SK-N-SH treated with all-trans-retinoic acid at 6 μM for 48 hours (cell line): ENCODE data around the gene STAC2.

Experiments
- ATAC-seq: fragments of 200-7000 bp; cut with Tn5 transposase; 3 replicates; pipeline ENCODE4 v1.9.1; 2020; ENCODE audit warnings: mild to moderate bottlenecking, moderate library complexity
- ARNTL ChIP-seq: fragments of 450-650 bp; formaldehyde crosslinking; IDR thresholded peaks from 2 replicates; pipeline ENCODE4 v1.5.0; 2020; ENCODE audit warnings: low read depth, mild to moderate bottlenecking, moderate library complexity, borderline replicate concordance
- BACH2 ChIP-seq: fragments of 250-450 bp; sonication (Bioruptor Pico); IDR thresholded peaks from 2 replicates; pipeline ENCODE4 v1.9.0; 2021; ENCODE audit warnings: mild to moderate bottlenecking, borderline replicate concordance
- CSDC2 ChIP-seq: fragments of 250-450 bp; sonication (Bioruptor Pico); IDR thresholded peaks from 2 replicates; pipeline ENCODE4 v1.5.0; 2020; ENCODE audit warnings: mild to moderate bottlenecking, moderate library complexity
- ESRRG ChIP-seq: fragments of 250-450 bp; sonication (Bioruptor Pico); IDR thresholded peaks from 2 replicates; pipeline ENCODE4 v1.6.1; 2021; ENCODE audit warnings: mild to moderate bottlenecking
- GLIS3 ChIP-seq: fragments of 250-450 bp; sonication (Bioruptor Pico); IDR thresholded peaks from 2 replicates; pipeline ENCODE4 v1.5.0; 2020; ENCODE audit warnings: mild to moderate bottlenecking, moderate library complexity
- OSR1 ChIP-seq: fragments of 250-450 bp; sonication (Bioruptor Pico); IDR thresholded peaks from 2 replicates; pipeline ENCODE4 v1.8.0; 2022; ENCODE audit warnings: moderate library complexity, mild to moderate bottlenecking, inconsistent platforms
- PPARA ChIP-seq: fragments of 250-450 bp; sonication (Bioruptor Pico); IDR thresholded peaks from 2 replicates; pipeline ENCODE4 v1.5.0; 2020; ENCODE audit warnings: mild to moderate bottlenecking, borderline replicate concordance
- SNAI2 ChIP-seq: fragments of 250-450 bp; sonication (Bioruptor Pico); IDR thresholded peaks from 2 replicates; pipeline ENCODE4 v1.5.0; 2020; ENCODE audit warnings: mild to moderate bottlenecking, moderate library complexity
- TCF4 ChIP-seq: fragments of 250-450 bp; sonication (Bioruptor Pico); IDR thresholded peaks from 2 replicates; pipeline ENCODE4 v1.8.0; 2021; ENCODE audit warnings: mild to moderate bottlenecking, moderate library complexity, borderline replicate concordance
- TOX ChIP-seq: fragments of 250-450 bp; sonication (Bioruptor Pico); IDR thresholded peaks from 2 replicates; pipeline ENCODE4 v1.8.0; 2021; ENCODE audit warnings: mild to moderate bottlenecking, moderate library complexity, borderline replicate concordance
- ZFP3 ChIP-seq: fragments of 250-450 bp; sonication (Bioruptor Pico); IDR thresholded peaks from 2 replicates; pipeline ENCODE4 v1.5.0; 2020; ENCODE audit warnings: mild to moderate bottlenecking, moderate library complexity
- ZFP30 ChIP-seq: fragments of 450-650 bp; formaldehyde crosslinking; IDR thresholded peaks from 2 replicates; pipeline ENCODE4 v1.5.0; 2022; ENCODE audit warnings: mild to moderate bottlenecking, moderate library complexity
- ZNF565 ChIP-seq: fragments of 450-650 bp; formaldehyde crosslinking; conservative IDR thresholded peaks from 2 replicates; pipeline ENCODE4 v1.5.0; 2020; ENCODE audit warnings: low read depth, mild to moderate bottlenecking, moderate library complexity
- ZNF70 ChIP-seq: fragments of 450-650 bp; formaldehyde crosslinking; IDR thresholded peaks from 2 replicates; pipeline ENCODE4 v1.5.0; 2020; ENCODE audit warnings: mild to moderate bottlenecking, moderate library complexity
- TF ChIP-seq, protein P1 (sequence below): fragments of 250-450 bp; sonication (Bioruptor Pico); IDR thresholded peaks from 2 replicates; pipeline ENCODE4 v1.5.0; 2020; ENCODE audit warnings: mild to moderate bottlenecking, moderate library complexity
- TF ChIP-seq, protein P2 (sequence below): fragments of 250-450 bp; sonication (Bioruptor Pico); IDR thresholded peaks from 2 replicates; pipeline ENCODE4 v1.5.1; 2020; ENCODE audit warnings: low read depth, mild to moderate bottlenecking, moderate library complexity
- TF ChIP-seq, protein P3 (sequence below): fragments of 250-450 bp; sonication (Bioruptor Pico); IDR thresholded peaks from 2 replicates; pipeline ENCODE4 v1.5.1; 2021; ENCODE audit warnings: mild to moderate bottlenecking, moderate library complexity
- TF ChIP-seq, protein P4 (sequence below): fragments of 250-450 bp; sonication (Bioruptor Pico); IDR thresholded peaks from 2 replicates; pipeline ENCODE4 v1.8.0; 2020; ENCODE audit warnings: mild to moderate bottlenecking, moderate library complexity, borderline replicate concordance
- TF ChIP-seq, protein P5 (sequence below): fragments of 250-450 bp; sonication (Bioruptor Pico); IDR thresholded peaks from 2 replicates; pipeline ENCODE4 v1.8.0; 2021; ENCODE audit warnings: low read depth, mild to moderate bottlenecking, moderate library complexity, borderline replicate concordance

Gene STAC2

DNA sequence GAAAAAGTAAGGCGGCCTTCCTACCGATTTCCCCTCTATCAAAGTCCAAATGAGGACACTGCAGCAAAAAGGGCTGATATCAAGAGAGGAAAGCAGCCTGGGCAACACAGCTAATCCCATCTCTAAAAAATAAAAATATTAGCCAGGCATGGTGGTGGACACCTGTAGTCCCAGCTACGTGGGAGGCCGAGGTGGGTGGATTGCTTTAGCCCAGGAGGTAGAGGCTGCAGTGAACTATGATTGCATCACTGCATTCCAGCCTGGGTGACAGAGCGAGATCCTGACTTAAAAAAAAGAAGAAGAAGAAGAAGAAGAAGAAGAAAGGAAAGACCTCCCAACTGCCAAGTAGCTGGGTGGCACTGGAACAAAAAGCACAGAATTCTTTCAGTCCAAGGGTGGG is 42.7 kb downstream of the STAC2 start:
- TF ChIP-seq, protein P1, sequence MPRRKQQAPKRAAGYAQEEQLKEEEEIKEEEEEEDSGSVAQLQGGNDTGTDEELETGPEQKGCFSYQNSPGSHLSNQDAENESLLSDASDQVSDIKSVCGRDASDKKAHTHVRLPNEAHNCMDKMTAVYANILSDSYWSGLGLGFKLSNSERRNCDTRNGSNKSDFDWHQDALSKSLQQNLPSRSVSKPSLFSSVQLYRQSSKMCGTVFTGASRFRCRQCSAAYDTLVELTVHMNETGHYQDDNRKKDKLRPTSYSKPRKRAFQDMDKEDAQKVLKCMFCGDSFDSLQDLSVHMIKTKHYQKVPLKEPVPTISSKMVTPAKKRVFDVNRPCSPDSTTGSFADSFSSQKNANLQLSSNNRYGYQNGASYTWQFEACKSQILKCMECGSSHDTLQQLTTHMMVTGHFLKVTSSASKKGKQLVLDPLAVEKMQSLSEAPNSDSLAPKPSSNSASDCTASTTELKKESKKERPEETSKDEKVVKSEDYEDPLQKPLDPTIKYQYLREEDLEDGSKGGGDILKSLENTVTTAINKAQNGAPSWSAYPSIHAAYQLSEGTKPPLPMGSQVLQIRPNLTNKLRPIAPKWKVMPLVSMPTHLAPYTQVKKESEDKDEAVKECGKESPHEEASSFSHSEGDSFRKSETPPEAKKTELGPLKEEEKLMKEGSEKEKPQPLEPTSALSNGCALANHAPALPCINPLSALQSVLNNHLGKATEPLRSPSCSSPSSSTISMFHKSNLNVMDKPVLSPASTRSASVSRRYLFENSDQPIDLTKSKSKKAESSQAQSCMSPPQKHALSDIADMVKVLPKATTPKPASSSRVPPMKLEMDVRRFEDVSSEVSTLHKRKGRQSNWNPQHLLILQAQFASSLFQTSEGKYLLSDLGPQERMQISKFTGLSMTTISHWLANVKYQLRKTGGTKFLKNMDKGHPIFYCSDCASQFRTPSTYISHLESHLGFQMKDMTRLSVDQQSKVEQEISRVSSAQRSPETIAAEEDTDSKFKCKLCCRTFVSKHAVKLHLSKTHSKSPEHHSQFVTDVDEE (CRISPR knock-in tag): no peak
- TF ChIP-seq TCF4 (CRISPR knock-in tag) (no peak), ZFP30 (CRISPR knock-in tag) (no peak), ZNF70 (CRISPR knock-in tag) (no peak), ZNF565 (CRISPR knock-in tag) (no peak), SNAI2 (CRISPR knock-in tag) (no peak), ZFP3 (CRISPR knock-in tag) (no peak), GLIS3 (CRISPR knock-in tag) (no peak), ARNTL (CRISPR knock-in tag) (no peak), PPARA (no peak), ESRRG (CRISPR knock-in tag) (no peak), BACH2 (CRISPR knock-in tag) (no peak)
- TF ChIP-seq, protein P2, sequence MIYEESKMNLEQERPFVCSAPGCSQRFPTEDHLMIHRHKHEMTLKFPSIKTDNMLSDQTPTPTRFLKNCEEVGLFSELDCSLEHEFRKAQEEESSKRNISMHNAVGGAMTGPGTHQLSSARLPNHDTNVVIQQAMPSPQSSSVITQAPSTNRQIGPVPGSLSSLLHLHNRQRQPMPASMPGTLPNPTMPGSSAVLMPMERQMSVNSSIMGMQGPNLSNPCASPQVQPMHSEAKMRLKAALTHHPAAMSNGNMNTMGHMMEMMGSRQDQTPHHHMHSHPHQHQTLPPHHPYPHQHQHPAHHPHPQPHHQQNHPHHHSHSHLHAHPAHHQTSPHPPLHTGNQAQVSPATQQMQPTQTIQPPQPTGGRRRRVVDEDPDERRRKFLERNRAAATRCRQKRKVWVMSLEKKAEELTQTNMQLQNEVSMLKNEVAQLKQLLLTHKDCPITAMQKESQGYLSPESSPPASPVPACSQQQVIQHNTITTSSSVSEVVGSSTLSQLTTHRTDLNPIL (CRISPR knock-in tag): no peak
- TF ChIP-seq, protein P3, sequence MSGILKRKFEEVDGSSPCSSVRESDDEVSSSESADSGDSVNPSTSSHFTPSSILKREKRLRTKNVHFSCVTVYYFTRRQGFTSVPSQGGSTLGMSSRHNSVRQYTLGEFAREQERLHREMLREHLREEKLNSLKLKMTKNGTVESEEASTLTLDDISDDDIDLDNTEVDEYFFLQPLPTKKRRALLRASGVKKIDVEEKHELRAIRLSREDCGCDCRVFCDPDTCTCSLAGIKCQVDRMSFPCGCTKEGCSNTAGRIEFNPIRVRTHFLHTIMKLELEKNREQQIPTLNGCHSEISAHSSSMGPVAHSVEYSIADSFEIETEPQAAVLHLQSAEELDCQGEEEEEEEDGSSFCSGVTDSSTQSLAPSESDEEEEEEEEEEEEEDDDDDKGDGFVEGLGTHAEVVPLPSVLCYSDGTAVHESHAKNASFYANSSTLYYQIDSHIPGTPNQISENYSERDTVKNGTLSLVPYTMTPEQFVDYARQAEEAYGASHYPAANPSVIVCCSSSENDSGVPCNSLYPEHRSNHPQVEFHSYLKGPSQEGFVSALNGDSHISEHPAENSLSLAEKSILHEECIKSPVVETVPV (CRISPR knock-in tag): no peak
- ATAC-seq: no peak

DNA sequence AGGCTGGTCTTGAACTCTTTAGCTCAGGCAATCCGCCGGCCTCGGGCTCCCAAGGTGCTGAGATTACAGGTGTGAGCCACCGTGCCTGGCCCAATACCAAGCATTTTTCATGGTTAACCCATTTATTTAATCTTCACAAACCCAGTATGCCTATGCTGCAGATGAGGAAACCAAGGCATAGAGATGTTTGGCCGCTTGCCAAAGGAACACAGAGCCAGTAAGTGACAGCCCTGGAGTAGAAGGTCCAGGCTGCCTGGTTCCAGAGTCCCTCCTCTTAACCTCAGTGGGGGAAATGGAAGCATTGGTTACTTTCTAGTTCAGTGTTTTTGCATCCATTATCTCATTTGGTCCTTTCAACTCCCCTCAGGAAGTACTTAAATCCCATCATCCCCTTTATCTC is 44.4 kb downstream of the STAC2 start:
- TF ChIP-seq, protein P2 (CRISPR knock-in tag): no peak
- no peak for TF ChIP-seq ZNF565 (CRISPR knock-in tag)
- TF ChIP-seq ARNTL (CRISPR knock-in tag): no peak
- TF ChIP-seq TOX (CRISPR knock-in tag): no peak
- TF ChIP-seq PPARA: no peak
- TF ChIP-seq CSDC2 (CRISPR knock-in tag): no peak
- no peak for TF ChIP-seq OSR1 (CRISPR knock-in tag)
- TF ChIP-seq TCF4 (CRISPR knock-in tag): no peak
- TF ChIP-seq, protein P1 (CRISPR knock-in tag): no peak
- no peak for TF ChIP-seq ESRRG (CRISPR knock-in tag)
- no peak for TF ChIP-seq ZFP30 (CRISPR knock-in tag)
- ATAC-seq: no peak

DNA sequence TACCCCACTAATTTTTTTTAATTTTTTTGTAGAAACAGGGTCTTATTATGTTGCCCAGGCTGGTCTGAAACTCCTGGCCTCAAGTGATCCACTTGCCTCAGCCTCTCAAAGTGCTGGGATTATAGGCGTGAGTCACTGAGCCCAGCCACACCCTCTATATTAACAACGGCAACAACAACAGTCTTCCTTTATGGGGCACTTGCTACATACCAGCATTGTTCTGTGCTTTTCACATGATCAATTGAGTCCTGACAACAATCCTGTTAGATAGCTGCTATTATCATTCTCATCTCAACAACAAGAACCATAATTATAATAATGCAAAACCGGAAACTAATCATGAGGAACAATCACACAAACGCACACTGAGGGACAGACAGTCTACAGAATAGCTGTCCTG is 47.2 kb downstream of the STAC2 start:
- ATAC-seq: no peak
- TF ChIP-seq, protein P4, sequence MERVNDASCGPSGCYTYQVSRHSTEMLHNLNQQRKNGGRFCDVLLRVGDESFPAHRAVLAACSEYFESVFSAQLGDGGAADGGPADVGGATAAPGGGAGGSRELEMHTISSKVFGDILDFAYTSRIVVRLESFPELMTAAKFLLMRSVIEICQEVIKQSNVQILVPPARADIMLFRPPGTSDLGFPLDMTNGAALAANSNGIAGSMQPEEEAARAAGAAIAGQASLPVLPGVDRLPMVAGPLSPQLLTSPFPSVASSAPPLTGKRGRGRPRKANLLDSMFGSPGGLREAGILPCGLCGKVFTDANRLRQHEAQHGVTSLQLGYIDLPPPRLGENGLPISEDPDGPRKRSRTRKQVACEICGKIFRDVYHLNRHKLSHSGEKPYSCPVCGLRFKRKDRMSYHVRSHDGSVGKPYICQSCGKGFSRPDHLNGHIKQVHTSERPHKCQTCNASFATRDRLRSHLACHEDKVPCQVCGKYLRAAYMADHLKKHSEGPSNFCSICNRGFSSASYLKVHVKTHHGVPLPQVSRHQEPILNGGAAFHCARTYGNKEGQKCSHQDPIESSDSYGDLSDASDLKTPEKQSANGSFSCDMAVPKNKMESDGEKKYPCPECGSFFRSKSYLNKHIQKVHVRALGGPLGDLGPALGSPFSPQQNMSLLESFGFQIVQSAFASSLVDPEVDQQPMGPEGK (CRISPR knock-in tag): no peak
- TF ChIP-seq, protein P1 (CRISPR knock-in tag): no peak
- TF ChIP-seq ESRRG (CRISPR knock-in tag): no peak
- TF ChIP-seq, protein P5, sequence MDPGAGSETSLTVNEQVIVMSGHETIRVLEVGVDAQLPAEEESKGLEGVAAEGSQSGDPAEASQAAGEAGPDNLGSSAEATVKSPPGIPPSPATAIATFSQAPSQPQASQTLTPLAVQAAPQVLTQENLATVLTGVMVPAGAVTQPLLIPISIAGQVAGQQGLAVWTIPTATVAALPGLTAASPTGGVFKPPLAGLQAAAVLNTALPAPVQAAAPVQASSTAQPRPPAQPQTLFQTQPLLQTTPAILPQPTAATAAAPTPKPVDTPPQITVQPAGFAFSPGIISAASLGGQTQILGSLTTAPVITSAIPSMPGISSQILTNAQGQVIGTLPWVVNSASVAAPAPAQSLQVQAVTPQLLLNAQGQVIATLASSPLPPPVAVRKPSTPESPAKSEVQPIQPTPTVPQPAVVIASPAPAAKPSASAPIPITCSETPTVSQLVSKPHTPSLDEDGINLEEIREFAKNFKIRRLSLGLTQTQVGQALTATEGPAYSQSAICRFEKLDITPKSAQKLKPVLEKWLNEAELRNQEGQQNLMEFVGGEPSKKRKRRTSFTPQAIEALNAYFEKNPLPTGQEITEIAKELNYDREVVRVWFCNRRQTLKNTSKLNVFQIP: no peak
- TF ChIP-seq ZFP30 (CRISPR knock-in tag): no peak
